Omental fat pad (tissue), 4 donors: Measurements from ENCODE around the gene RAB30. TPM values are rescaled to one million over a fixed set of nuclear protein-coding genes. Genes with fewer than 3 reads are reported as not detected.

Experiments
- ATAC-seq: fragments of 150-250 bp; one replicate; pipeline ENCODE4 v1.9.1; 2016; ENCODE audit warnings: mild to moderate bottlenecking, moderate library complexity; ENCODE audit not compliant: low FRiP score
- DNase-seq: peaks from one replicate; pipeline ENCODE4 v3.0.0-alpha.2; 2019; ENCODE audit warnings: low spot score
- CTCF ChIP-seq, 3 donors: fragments of 450-650 bp; IDR thresholded peaks; one replicate each; pipeline ENCODE4 v1.5.1; 2016 to 2017; ENCODE audit warnings: antibody characterized with exemption in 3 of 3, mild to moderate bottlenecking in 3 of 3, moderate library complexity in 2 of 3
- total RNA-seq, 4 donors: library from RNA; depleted of rRNA; stranded (reverse); fragments of >200 nt; gene quantifications; one replicate each; pipeline ENCODE4 v1.1.0, GENCODE V29; 2016

The RAB30 gene
- total RNA-seq, 4 donors from 2014 or later = 14.8 to 37.9 (median 23.5) TPM

- no peak for TF ChIP-seq CTCF (IDR thresholded peaks at IDR 0.05)
- DNase-seq (no peak), ATAC-seq (no peak)
These were observed 129.3 kb downstream of the RAB30 start for GRCh38 chr11:82942376-82942775.

DNA sequence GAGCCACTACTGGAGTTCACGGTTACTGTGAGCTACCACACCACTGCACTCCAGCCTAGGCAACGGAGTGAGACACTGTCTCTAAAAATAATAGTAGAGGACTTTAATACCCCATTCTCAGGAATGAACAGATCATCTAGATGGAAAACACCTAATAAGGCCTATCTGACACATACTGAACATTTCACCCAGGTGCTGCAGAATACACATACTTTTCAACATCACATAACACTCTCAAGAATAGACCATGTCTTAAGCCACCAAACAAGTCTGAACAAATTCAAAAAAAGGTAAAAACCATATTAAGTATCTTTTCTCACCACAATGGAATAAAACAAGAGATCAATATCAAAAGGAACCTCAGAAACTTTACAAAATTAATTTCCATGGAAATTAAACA is 132.2 kb downstream of the RAB30 start:
- DNase-seq (no peak), ATAC-seq (no peak)
- no peak for TF ChIP-seq CTCF (IDR thresholded peaks at IDR 0.05)

DNA sequence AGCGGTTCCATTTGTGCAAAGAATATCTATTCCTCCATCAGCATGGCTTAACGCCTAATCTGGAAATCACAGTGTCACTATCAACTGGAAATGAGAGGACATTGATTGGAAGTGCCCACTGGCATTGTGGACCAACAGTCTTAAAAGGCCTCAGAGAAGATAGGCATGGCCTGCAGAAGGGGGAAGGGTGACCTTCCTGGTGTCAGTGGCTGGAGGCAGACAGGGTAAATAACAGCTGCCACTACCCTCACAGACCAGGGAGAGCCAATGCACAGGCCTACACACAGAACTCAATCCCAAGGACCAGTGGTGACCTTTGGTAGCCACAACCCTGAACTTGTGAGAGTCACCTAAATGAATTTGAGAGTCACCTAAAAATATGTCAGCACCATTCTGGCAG is 134.1 kb downstream of the RAB30 start:
- no peak for ATAC-seq
- no peak for DNase-seq
- TF ChIP-seq CTCF (IDR thresholded peaks at IDR 0.05) = no peak

DNA sequence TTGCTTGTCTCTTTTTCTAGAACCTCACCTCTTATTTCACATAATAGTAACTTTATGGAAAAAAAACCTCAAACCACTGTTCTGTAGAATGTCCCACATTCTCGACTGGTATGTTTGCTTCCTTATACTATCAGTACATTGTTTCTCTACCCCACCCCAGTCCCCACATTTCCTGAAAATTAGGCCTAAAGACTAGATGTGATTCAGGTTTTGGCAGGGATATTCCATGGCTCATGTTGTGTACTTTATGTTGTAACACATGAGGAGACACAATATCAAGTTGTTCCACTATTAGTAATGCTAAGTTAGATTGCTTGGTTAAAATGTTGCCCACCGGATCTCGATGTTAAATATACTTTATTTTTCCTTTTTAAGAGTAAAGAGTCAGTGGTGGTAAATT is 135.4 kb downstream of the RAB30 start:
- DNase-seq (no peak), ATAC-seq (no peak)
- no peak for TF ChIP-seq CTCF (IDR thresholded peaks at IDR 0.05)

- ATAC-seq (no peak), DNase-seq (no peak)
- TF ChIP-seq CTCF (IDR thresholded peaks at IDR 0.05) = no peak
These were observed 139.1 kb downstream of the RAB30 start for GRCh38 chr11:82932564-82932963.

DNA sequence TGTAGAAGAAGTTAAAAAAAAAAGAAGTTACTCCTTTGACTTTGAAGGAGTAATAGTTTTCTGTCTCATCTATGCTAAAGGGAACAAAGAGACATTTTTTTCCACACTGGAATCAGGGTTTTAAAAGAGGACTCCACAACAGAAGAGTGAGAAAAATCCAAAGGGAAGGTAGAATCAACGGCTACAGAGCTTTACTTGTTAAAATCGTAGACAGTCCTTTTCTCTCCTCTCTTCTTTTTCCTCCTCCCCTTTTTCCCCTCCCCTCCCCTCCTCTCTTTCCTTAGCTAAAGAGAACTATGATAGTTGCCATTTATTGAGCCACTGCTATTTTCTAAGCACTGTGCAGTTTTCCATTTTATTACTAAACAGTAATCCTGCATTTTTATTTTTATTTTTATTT is 141.0 kb downstream of the RAB30 start:
- ATAC-seq (no peak), DNase-seq (no peak)
- TF ChIP-seq CTCF (IDR thresholded peaks at IDR 0.05) = no peak

DNA sequence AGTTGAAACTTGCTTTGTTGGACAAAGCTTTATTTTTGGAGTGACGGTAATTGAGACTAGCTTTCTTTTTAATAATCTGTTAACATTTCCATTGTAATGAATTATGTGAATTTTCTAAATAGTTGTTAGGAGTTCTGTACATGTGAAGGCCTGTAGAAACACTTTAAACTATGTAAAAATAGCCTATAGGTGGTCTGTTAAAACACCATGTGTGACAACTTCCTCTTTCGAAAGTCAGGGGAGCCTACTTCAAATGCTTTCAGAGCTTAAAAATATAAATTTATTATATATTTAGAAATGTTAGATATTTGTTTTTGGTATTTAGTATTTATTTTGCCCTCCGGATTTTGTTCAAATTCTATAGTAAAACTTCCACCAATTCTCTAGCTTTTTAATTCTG is 141.5 kb downstream of the RAB30 start:
- no peak for DNase-seq
- ATAC-seq = no peak
- TF ChIP-seq CTCF (IDR thresholded peaks at IDR 0.05) = no peak
